GM18508 (cell line): ENCODE measurements around the gene SLCO4A1.

ENCODE experiments used
- ATAC-seq: cut with Tn5 transposase; IDR thresholded peaks from one replicate; pipeline ENCODE4 v1.9.1; 2021; ENCODE audit warnings: moderate number of reproducible peaks; ENCODE audit not compliant: insufficient read depth, unreplicated experiment

SLCO4A1 gene

GRCh38 chr20:62661647-62662046, 19.3 kb downstream of the SLCO4A1 start:
- ATAC-seq = no peak

- ATAC-seq = no peak
Observed at GRCh38 chr20:62662422-62662821, 20.1 kb downstream of the SLCO4A1 start.

GRCh38 chr20:62663145-62664018, 21.1 kb downstream of the SLCO4A1 start:
- no peak for ATAC-seq

GRCh38 chr20:62664019-62664971, 22.0 kb downstream of the SLCO4A1 start:
- no peak for ATAC-seq

GRCh38 chr20:62665153-62665754, 23.0 kb downstream of the SLCO4A1 start:
- no peak for ATAC-seq

- ATAC-seq = no peak
Observed at GRCh38 chr20:62665826-62666735, 23.8 kb downstream of the SLCO4A1 start.

GRCh38 chr20:62666736-62667529, 24.6 kb downstream of the SLCO4A1 start:
- no peak for ATAC-seq

- ATAC-seq = no peak
Observed at GRCh38 chr20:62667530-62668440, 25.5 kb downstream of the SLCO4A1 start.

GRCh38 chr20:62668441-62669027, 26.2 kb downstream of the SLCO4A1 start:
- no peak for ATAC-seq

GRCh38 chr20:62669249-62669648, 26.9 kb downstream of the SLCO4A1 start:
- no peak for ATAC-seq

GRCh38 chr20:62670156-62670555, 27.9 kb downstream of the SLCO4A1 start:
- ATAC-seq = no peak

GRCh38 chr20:62670998-62671397, 28.7 kb downstream of the SLCO4A1 start:
- no peak for ATAC-seq

- no peak for ATAC-seq
Observed at GRCh38 chr20:62671765-62672164, 29.5 kb downstream of the SLCO4A1 start.

GRCh38 chr20:62674370-62674769, 32.1 kb downstream of the SLCO4A1 start:
- no peak for ATAC-seq

- no peak for ATAC-seq
Observed at GRCh38 chr20:62675156-62675876, 33.0 kb downstream of the SLCO4A1 start.

- no peak for ATAC-seq
Observed at GRCh38 chr20:62675877-62676260, 33.6 kb downstream of the SLCO4A1 start.

- ATAC-seq = no peak
Observed at GRCh38 chr20:62676976-62677375, 34.7 kb downstream of the SLCO4A1 start.
